AG04450 (cell line): ENCODE data around the gene UQCC2. TPM values are rescaled to one million over a fixed set of nuclear protein-coding genes. Genes with fewer than 3 reads are reported as not detected.

Source experiments
- CTCF ChIA-PET: fragments of 300-600, 350-600 bp; formaldehyde crosslinking; extraction: SDS; loops from one replicate; lab custom pipeline; 2022; ENCODE audit warnings: antibody characterized with exemption, inconsistent platforms; lab: Charles Lee
- POLR2A ChIA-PET: fragments of 350-600 bp; formaldehyde crosslinking; extraction: SDS; loops from one replicate; lab custom pipeline; 2021; ENCODE audit warnings: antibody characterized with exemption, inconsistent platforms; lab: Yijun Ruan, JAX
- DNase-seq: peaks from one replicate; pipeline ENCODE4 v3.0.0-alpha.2; 2011; ENCODE audit warnings: low read depth, low spot score
- H3K27ac ChIP-seq: one replicate; pipeline ENCODE4 v1.5.1; 2012; ENCODE audit warnings: low read depth, low read length, control low read depth
- H3K27me3 ChIP-seq: one replicate; pipeline ENCODE4 v1.6.0; 2012; ENCODE audit warnings: low read length; ENCODE audit not compliant: control insufficient read depth, insufficient read depth
- H3K4me3 ChIP-seq: 2 replicates; pipeline ENCODE4 v1.5.1; 2011; ENCODE audit warnings: mild to moderate bottlenecking, low read depth, low read length, control low read depth
- H3K9me3 ChIP-seq: 2 replicates; pipeline ENCODE4 v1.5.1; 2012; ENCODE audit warnings: low read length; ENCODE audit not compliant: control insufficient read depth, insufficient read depth
- CTCF ChIP-seq: IDR thresholded peaks from 2 replicates; pipeline ENCODE4 v1.5.1; 2011; ENCODE audit warnings: low read depth, low read length, control low read depth, inconsistent platforms
- polyA plus RNA-seq: library from polyadenylated mRNA; depleted of rRNA; stranded (reverse); fragments of >200 nt; gene quantifications from 2 replicates; pipeline ENCODE4 v1.2.3, GENCODE V29; 2011

Gene UQCC2
- polyA plus RNA-seq, 1 experiment: 67.9 TPM

DNA sequence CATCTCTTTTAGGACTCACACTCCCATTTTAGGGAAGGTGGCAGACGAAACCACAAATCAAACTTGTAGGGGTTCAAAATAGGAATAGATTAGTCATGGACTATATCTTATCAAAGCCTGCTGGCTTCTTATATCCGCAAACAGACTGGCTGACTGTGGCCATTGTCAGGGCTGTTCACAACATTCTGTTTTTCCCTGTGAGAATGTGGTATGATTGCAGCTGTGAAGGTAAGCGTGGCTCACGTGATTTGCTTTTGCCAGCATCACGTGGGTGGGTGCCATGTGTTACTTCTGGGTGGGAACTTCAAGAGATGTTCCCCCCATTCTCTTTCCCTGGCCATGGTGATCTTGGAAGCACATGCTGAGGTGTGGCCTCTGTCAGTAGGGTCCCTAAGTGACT lies 29.3 kb upstream of the UQCC2 start:
- CTCF ChIA-PET: interaction anchor here (1.4 kb wide), 1 partner anchor 156 kb away, joined by 4 read pairs; no protein-coding TSS in a partner anchor
- no peak overlapping the region for H3K4me3 ChIP-seq
- TF ChIP-seq CTCF: no peak
- H3K9me3 ChIP-seq: no peaks in the 10 kb centered on the region
- H3K27ac ChIP-seq: no peak overlapping the region
- no peak for DNase-seq
- POLR2A ChIA-PET: no interaction called here
- peaks cover 19% of the 10 kb centered on the region for H3K27me3 ChIP-seq

- ChIA-PET CTCF (interaction anchor here (0.9 kb wide), 1 partner anchor 29 kb away, joined by 3 read pairs; the partner anchor contains the start of gene UQCC2), POLR2A (no interaction called here)
- no peak for DNase-seq
- Histone ChIP-seq H3K9me3 (no peaks in the 10 kb centered on the region), H3K4me3 (no peak overlapping the region), H3K27ac (no peak overlapping the region), H3K27me3 (peaks cover 19% of the 10 kb centered on the region)
- TF ChIP-seq CTCF: no peak
Observed at GRCh38 chr6:33740204-33740608, 28.7 kb upstream of the UQCC2 start.

DNA sequence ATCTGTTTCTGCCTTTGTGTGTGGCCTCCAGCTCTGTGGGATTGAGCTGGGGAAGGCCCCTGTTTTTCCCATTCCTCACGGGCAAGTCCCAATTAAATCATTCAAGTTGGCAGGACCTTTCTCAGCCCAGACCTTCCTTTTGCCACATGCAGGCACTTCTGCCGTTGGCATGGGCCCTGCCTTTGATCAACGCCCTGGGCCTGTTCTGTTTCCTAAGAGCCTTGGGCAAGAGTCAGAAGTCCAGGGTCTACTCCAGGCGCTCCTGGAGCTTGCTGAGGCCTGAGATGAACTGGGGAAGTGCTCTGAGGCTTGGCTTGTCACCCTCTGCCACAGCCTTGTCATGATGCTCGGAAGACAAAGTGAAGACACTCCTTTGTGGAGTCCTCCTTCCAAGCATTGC lies 28.1 kb upstream of the UQCC2 start:
- H3K4me3 ChIP-seq: no peak overlapping the region
- no peak for DNase-seq
- H3K27me3 ChIP-seq: peaks cover 19% of the 10 kb centered on the region
- ChIA-PET CTCF (interaction anchor here (0.9 kb wide), 1 partner anchor 28 kb away, joined by 3 read pairs; the partner anchor contains the start of gene UQCC2), POLR2A (no interaction called here)
- H3K9me3 ChIP-seq: no peaks in the 10 kb centered on the region
- no peak overlapping the region for H3K27ac ChIP-seq
- TF ChIP-seq CTCF: no peak

- TF ChIP-seq CTCF: no peak
- no peaks in the 10 kb centered on the region for H3K9me3 ChIP-seq
- no peak overlapping the region for H3K27ac ChIP-seq
- peaks cover 17% of the 10 kb centered on the region for H3K27me3 ChIP-seq
- CTCF ChIA-PET: no interaction called here
- no peak for DNase-seq
- POLR2A ChIA-PET: no interaction called here
- H3K4me3 ChIP-seq: no peak overlapping the region
Observed at GRCh38 chr6:33738879-33739278, 27.4 kb upstream of the UQCC2 start.

DNA sequence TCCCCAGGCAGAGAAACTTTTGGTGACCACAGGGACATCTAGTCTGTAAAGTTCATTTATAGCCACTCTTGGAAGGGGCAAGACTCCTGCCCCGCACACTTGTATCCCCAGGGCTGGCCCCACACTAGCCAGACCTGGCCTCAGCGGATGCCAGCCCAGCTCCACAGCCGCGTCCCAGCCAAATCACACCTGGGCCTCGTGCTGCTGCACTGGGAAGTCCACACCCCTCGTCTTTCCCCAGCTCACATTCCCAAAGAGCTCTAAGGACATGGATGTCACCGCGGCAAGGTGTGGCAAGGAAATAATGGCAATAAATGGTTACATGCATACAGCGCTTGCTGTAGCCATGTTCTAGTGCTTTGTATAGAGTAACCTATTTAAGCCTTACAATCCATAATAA lies 26.7 kb upstream of the UQCC2 start:
- H3K27me3 ChIP-seq: peaks cover 10% of the 10 kb centered on the region
- ChIA-PET CTCF (interaction anchor here (0.9 kb wide), 1 partner anchor 8 kb away, joined by 3 read pairs; no protein-coding TSS in a partner anchor), POLR2A (interaction anchor here (0.6 kb wide), 1 partner anchor 52 kb away, joined by 3 read pairs; no protein-coding TSS in a partner anchor)
- H3K9me3 ChIP-seq: no peaks in the 10 kb centered on the region
- H3K27ac ChIP-seq: no peak overlapping the region
- TF ChIP-seq CTCF: no peak
- no peak overlapping the region for H3K4me3 ChIP-seq
- no peak for DNase-seq
